Sigmoid colon (tissue), 7 donors: ENCODE data around the gene SNAI3. TPM values are rescaled to one million over a fixed set of nuclear protein-coding genes. Genes with fewer than 3 reads are reported as not detected.

Source experiments
- DNase-seq: peaks from one replicate; pipeline ENCODE4 v3.0.0-alpha.2; 2019
- H3K27ac ChIP-seq, 4 donors: fragments of 200-600 bp; sonication (generic); one replicate each; pipeline ENCODE4 v1.5.1; 2016 to 2019; ENCODE audit warnings: mild to moderate bottlenecking in 1 of 4
- H3K27me3 ChIP-seq, 3 donors: fragments of 200-600 bp; sonication (generic); one replicate each; pipeline ENCODE4 v1.5.1; 2019; ENCODE audit warnings: mild to moderate bottlenecking in 1 of 3
- H3K36me3 ChIP-seq, 4 donors: fragments of 200-600 bp; sonication (generic); one replicate each; pipeline ENCODE4 v1.5.1; 2016 to 2019
- H3K4me1 ChIP-seq, 4 donors: fragments of 200-600 bp; sonication (generic); one replicate each; pipeline ENCODE4 v1.5.1; 2017 to 2019
- H3K4me3 ChIP-seq, 4 donors: fragments of 200-600 bp; sonication (generic); one replicate each; pipeline ENCODE4 v1.5.1; 2017 to 2019; ENCODE audit warnings: mild to moderate bottlenecking in 2 of 4, moderate library complexity in 1 of 4
- H3K9me3 ChIP-seq, 4 donors: fragments of 200-600 bp in 3 of 4; sonication (generic) in 3 of 4; one replicate each; pipeline versions ENCODE4 v1.5.1 to v1.6.1; 2013 to 2019
- CTCF ChIP-seq, 4 experiments: fragments of 450-650 bp in 3 of 4; fragments of 200-600 bp in 1 of 4; IDR thresholded peaks; one replicate each; pipeline ENCODE4 v1.5.1; 2016 to 2019; ENCODE audit warnings: antibody characterized with exemption in 4 of 4, mild to moderate bottlenecking in 3 of 4, moderate library complexity in 2 of 4
- EP300 ChIP-seq, 4 donors: sonication (generic); formaldehyde crosslinking; IDR thresholded peaks; one replicate each; pipeline ENCODE4 v1.6.1; 2017; ENCODE audit warnings: antibody characterized with exemption in 4 of 4
- POLR2A ChIP-seq, 2 donors: fragments of 450-650 bp; IDR thresholded peaks; one replicate each; pipeline ENCODE4 v1.6.1; 2016; ENCODE audit warnings: antibody characterized with exemption in 2 of 2, mild to moderate bottlenecking in 2 of 2, moderate library complexity in 2 of 2
- POLR2AphosphoS5 ChIP-seq, 4 donors: sonication (generic); formaldehyde crosslinking; IDR thresholded peaks; one replicate each; pipeline ENCODE4 v1.6.1; 2017; ENCODE audit warnings: antibody characterized with exemption in 4 of 4
- WGBS, 2 donors: extraction: QIAGEN DNeasy Blood & Tissue Kit; methylation state at CpG; one replicate each; pipeline ENCODE4 v1.1.7; 2013; 5-methylcytosine and 5-hydroxymethylcytosine counted together
- intact Hi-C: fragments of 100-400 bp; cut with DNase I; formaldehyde crosslinking; loops from one replicate; pipeline ENCODE4 v1.15.1; 2023
- polyA plus RNA-seq, 3 donors: library from polyadenylated mRNA; stranded (reverse); fragments of 200-250 nt; gene quantifications; one replicate each; pipeline ENCODE4 v1.2.3, GENCODE V29; 2013
- total RNA-seq, 4 donors: library from RNA; depleted of rRNA; stranded (reverse); fragments of >200 nt; gene quantifications; one replicate each; pipeline ENCODE4 v1.1.0, GENCODE V29; 2016
- donor health status: healthy with polysubstance abuse.
- donor health status: Bipolar disorder and iron deficiency.
- donor health status: healthy.

The SNAI3 gene
- total and polyA plus RNA-seq, 7 donors, result 0.46 to 3.0 (median 0.71) TPM; not detected in 2

GRCh38 chr16:88702371-88703210 is 16.3 kb upstream of the SNAI3 start:
- no peak for TF ChIP-seq EP300 (IDR thresholded peaks at IDR 0.05)
- TF ChIP-seq CTCF (IDR thresholded peaks at IDR 0.05), result no peak
- TF ChIP-seq POLR2A (IDR thresholded peaks at IDR 0.05), result no peak
- TF ChIP-seq POLR2AphosphoS5 (IDR thresholded peaks at IDR 0.05), result no peak
- peaks cover 0 to 58% (median 30%) of the 10 kb centered on the region in 4 donors for H3K4me1 ChIP-seq
- DNase-seq, result no peak
- H3K27me3 ChIP-seq, result no peaks in the 10 kb centered on the region
- H3K4me3 ChIP-seq, result peak overlapping the region in 1 of 4 donors; percentile 19
- intact Hi-C loops, result no loop called here
- no peaks in the 10 kb centered on the region for H3K9me3 ChIP-seq
- H3K27ac ChIP-seq, result peak overlapping the region in 3 of 4 donors; percentile 43 to 82 (median 59)
- WGBS, 2 donors, result 68 to 82% methylated on average over 31 of the region's 31 CpGs
- H3K36me3 ChIP-seq, result peaks cover 0 to 38% (median 24%) of the 10 kb centered on the region in 4 donors

- peak overlapping the region in 1 of 4 donors; percentile 11 for H3K4me3 ChIP-seq
- H3K4me1 ChIP-seq, result peaks cover 0 to 50% (median 22%) of the 10 kb centered on the region in 4 donors
- H3K36me3 ChIP-seq, result peaks cover 5 to 46% (median 29%) of the 10 kb centered on the region in 4 donors
- peak overlapping the region; percentile 24 to 82 (median 44) for H3K27ac ChIP-seq
- DNase-seq, result no peak
- no peak for TF ChIP-seq CTCF (IDR thresholded peaks at IDR 0.05)
- 61 to 85% methylated on average over 30 of the region's 30 CpGs for WGBS, 2 donors
- no peaks in the 10 kb centered on the region for H3K27me3 ChIP-seq
- no peaks in the 10 kb centered on the region for H3K9me3 ChIP-seq
- intact Hi-C loops, result no loop called here
Measured at GRCh38 chr16:88701581-88702370, 15.5 kb upstream of the SNAI3 start.

- TF ChIP-seq CTCF (IDR thresholded peaks at IDR 0.05) (no peak), POLR2A (IDR thresholded peaks at IDR 0.05) (no peak), EP300 (IDR thresholded peaks at IDR 0.05) (no peak), POLR2AphosphoS5 (IDR thresholded peaks at IDR 0.05) (peak in 1 of 4 donors; percentile 30)
- no peak overlapping the region for H3K4me3 ChIP-seq
- no peaks in the 10 kb centered on the region for H3K27me3 ChIP-seq
- intact Hi-C loops, result no loop called here
- DNase-seq, result peak; percentile 92
- peaks cover 9 to 56% (median 31%) of the 10 kb centered on the region in 4 donors for H3K36me3 ChIP-seq
- peak overlapping the region; percentile 24 to 82 (median 44) for H3K27ac ChIP-seq
- 41 to 76% methylated on average over 42 of the region's 42 CpGs for WGBS, 2 donors
- H3K9me3 ChIP-seq, result no peaks in the 10 kb centered on the region
- peaks cover 0 to 47% (median 20%) of the 10 kb centered on the region in 4 donors for H3K4me1 ChIP-seq
Measured at GRCh38 chr16:88700636-88701482, 14.6 kb upstream of the SNAI3 start.

- Histone ChIP-seq H3K4me1 (peaks cover 0 to 41% (median 16%) of the 10 kb centered on the region in 4 donors), H3K36me3 (peaks cover 9 to 57% (median 31%) of the 10 kb centered on the region in 4 donors), H3K27me3 (no peaks in the 10 kb centered on the region), H3K9me3 (no peaks in the 10 kb centered on the region), H3K27ac (peak overlapping the region in 1 of 4 donors; percentile 38), H3K4me3 (no peak overlapping the region)
- TF ChIP-seq POLR2AphosphoS5 (IDR thresholded peaks at IDR 0.05) (no peak), POLR2A (IDR thresholded peaks at IDR 0.05) (no peak), EP300 (IDR thresholded peaks at IDR 0.05) (no peak), CTCF (IDR thresholded peaks at IDR 0.05) (no peak)
- WGBS, 2 donors, result 65 to 82% methylated on average over 14 of the region's 14 CpGs
- DNase-seq, result no peak
- intact Hi-C loops, result no loop called here
Measured at GRCh38 chr16:88700322-88700635, 14.0 kb upstream of the SNAI3 start.
